DMS53 treated with DMSO at 0.1 percent for 48 hours (cell line): ENCODE results near the gene PARP6.

Experiments used
- DNase-seq: peaks from one replicate; lab custom pipeline; 2025; ENCODE audit not compliant: unreplicated experiment; lab: John Stamatoyannopoulos, UW

PARP6 gene

DNA sequence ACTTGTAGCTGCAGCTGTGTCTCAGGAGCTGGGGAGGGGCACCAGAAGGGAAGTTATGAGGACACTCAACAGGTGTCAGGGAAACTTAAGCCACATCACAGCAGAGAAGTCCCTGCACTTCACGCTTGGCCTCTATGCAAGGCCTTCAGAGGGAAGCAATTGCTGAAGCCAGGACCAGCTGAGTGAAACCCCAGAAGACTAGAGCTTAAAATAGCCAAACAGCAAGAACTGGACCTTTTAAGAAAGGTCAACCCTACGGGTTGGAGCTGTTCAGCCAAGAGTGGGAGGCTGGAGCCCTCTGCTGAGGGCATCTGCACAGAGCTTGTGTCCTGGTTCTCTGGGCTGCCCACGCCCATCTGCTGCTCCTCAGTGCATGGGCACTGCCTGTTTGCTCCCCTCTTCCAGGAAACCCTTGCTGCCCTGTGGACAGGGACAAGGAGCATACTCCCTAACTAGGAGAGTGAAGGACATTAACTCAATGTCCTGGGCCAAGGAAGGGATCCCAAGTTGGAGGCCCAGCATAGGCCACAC, 70.9 kb downstream of the PARP6 start:
- DNase-seq = no peak

DNA sequence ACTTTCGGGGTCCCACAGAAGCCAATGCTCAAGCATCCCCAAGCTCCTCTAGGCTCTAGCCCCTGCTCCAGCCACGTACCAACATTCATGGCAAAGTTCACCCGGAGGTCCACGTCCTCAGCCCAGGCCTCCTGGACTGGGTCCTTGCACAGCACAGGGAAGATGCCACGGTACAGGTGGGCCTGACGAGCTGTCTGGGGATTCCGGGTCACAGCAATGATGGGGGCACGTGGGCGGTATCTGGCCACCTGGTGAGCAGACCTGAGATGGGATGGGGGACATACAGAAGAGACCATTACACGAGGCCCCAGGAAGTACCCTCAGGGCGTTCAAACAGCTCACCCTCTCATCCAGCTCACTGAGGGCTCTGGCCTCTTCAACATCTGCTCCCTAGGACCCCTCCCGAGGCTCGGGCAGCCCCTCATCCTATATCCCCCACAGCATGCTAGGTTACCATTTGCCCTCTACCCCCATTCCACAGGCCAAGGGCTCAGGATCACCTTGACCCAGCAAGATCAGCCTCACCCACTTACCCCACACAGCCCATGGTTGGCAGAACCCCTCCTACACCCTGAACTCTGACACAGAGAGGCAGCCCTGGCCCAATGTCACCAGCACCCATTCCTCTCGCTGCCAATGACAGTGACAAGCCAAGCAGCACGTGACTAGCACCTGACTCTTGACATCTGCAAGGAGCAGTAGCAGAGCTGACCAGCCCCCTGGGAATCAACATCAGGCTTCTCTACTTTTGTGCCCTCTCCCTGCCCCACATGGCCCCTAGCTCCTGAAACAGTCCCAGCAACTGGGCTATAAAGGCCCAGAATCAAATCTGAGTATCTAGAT, 71.7 kb downstream of the PARP6 start:
- no peak for DNase-seq

DNA sequence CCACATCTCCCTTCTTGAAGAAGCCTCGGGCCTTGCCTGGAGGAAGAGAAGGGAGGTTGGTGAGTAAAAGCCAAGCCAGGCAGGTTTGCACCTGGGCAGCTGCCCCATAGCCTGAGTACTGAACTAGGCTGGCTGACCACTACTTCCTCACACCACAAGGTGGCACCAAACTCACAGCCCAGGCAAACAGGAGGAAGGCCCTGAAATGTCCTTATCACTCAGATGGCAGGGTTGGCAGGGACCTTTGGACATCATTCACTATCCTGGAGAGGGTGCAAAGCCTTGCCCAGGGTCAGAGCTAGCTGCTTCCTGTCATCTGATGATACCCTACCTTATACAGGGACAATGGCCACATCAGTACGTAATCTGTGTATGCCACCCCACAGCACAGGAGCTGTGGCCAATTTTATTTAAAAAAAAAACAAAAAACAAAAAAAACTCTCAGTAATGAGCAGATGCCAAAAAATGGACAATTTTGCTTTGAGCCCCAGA, 72.6 kb downstream of the PARP6 start:
- DNase-seq = peak; percentile 88

DNA sequence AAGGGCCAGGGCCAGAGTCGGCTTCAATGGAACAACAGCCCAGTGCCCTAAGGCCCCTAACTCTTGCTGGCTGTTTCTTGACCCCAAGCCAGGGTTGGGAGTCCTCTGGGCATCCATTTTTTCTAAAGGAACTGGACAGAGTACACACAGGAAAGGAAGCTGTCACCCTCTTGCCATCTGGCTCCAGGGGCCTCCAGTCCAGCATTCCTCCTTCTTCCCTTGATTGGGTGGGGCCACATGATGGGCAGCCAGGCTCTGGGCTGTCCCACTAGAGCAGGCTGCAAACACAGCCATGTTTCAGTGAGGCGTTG, 73.2 kb downstream of the PARP6 start:
- no peak for DNase-seq

DNA sequence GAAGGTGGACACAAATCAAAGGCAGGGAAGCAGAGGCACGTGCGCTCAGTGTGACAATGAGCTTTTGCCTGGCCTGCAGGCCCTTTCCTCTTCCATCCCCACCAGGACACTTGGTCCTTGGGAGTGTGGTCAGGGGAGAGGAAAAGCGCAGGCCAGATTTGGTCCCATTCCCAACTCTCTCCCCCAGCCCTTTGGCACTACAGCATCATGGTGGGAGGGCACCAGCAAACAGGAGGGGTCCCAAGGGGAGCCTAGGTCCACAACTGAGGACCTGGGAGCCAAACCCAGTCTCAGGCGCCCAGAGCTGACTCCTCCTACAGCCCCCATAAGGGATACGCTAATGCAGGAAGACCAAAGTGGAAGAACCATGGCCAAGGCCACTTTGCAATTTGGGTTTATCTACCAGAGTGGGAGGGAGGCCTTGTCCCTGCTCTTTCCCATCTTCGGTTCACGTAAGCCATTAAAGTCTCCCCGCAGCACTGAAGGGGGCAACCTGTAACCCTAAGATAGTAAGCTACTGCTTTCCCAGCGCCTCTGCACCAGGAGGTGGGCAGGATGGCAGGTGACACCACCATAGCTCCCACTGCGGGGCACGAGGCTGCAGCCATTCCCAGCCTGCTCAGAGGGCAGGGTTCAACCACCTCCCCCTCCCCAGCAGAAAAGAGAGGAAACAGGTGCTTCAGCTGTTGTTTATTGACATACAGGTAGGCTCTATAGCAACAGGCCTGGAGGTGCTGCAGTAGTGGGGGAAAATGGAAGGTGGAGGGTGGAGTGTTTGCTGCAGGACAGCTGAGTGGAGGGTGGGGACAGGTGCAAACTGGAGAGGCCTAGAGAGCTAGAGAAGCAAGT, 73.8 kb downstream of the PARP6 start:
- DNase-seq = peak; percentile 86

DNA sequence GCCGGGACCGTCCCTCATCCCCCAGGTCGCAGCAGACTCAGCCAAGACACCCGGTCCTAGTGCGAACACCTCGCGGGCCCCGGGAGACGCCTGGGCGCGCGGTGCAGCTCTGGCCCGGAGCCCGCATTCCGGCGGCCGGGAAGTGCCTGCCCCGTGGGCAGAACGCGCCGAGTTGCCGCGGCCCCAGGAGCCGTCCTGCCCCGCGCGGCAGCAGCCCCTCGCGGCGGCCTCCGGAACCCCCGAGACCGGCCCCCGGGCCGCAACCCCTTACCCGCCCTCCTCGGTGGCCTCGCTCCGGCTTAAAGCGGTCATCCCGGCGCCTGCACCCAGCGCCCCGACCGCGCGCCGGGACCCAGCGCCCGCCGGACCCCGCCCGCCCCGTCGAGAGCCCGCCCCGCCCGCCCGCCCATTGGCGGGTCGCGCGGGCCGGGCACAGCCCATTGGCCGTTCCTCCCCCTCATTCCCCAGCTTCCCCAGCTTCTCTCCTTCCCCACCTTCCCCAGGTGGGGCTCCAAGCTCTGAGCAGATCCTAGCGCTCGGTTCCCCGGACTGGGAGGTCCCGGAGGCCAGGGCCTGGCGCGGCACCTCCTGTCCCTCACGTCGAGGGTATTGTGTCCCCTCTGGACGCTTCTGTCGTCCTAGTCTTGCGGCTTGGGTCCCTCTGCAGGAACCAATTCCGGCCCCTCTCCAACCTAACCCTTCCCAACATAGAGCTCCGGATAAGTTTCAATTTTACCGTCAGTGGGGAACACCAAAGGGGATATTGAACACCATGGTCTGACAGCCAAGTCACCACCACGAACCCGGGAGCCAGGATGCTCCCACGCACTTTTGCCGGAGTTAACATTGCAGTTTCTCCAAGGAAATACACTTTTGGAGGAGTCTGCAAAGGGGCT, 74.6 kb downstream of the PARP6 start, which contains the start of gene GRAMD2A:
Gene GRAMD2A, minus strand, starts transcription at position 328 of the 896 bp plus-strand sequence.
- peak; percentile 43 for DNase-seq

DNA sequence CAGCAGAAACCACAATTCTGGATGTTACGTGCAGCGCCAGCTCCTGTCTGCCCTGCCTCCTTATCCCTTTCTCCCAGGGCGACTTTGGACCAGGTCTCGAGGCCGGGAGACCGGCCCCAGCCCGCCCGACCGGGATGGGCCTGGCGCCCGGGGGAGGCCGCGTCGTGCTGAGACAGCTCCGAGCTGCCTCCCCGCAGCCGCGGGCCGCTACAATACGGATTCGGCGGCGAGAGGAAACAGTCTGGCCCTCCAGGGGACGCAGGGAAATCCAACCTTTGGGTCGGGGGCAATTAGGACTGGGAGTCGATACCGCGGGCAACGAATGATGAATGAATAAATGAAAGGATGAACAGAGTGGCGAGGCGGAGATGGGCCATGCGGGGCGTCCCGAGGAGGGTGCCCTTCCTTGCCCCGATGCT, 75.3 kb downstream of the PARP6 start:
- DNase-seq = no peak

DNA sequence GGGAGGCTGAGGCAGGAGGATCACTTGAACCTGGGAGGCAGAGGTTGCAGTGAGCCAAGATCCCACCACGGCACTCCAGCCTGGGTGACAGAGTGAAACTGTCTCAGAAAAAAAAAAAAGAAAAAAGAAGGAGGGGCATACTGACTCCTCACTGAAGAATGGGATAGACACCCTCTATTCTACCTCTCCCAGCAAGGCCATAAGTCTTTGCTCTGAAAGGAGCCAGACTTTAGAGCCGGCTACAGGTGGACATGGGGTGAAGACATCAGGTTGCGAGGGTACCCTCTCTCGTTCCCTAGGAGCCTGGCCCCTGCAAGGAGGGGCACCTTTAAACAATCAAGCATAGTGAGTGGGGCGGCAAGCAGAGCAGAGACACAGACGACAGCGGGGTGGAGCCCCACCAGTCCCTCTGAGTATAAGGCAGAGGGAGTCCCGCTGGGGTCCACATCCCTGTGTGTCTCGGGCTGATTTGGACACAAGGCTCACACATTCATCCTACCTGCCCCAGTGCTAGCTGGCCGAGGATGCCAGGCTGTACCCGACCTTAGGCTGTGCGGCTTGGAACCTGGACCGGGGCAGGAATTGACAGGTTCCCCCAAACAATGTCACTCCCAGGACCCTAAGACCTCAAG, 75.8 kb downstream of the PARP6 start:
- no peak for DNase-seq

DNA sequence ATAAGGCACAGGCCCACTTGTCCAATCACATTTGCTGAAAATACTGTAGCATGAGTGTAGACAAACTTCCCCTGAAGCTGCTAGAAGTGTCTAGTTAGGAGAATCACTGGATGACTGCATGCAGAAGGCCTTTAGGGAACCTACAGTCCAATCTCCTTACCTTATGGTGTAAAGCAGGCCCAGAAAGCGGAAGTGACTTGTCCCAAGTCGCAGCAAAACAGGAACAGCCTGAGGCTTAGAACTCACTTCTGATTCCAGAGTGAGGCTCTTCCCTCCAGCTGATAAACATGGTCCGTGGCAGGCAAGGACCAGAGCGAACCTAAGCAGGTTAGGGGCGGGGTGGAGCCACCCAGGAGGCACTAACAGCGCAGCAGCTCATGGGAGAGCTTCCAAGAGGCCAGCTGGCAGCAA, 77.2 kb downstream of the PARP6 start:
- no peak for DNase-seq

DNA sequence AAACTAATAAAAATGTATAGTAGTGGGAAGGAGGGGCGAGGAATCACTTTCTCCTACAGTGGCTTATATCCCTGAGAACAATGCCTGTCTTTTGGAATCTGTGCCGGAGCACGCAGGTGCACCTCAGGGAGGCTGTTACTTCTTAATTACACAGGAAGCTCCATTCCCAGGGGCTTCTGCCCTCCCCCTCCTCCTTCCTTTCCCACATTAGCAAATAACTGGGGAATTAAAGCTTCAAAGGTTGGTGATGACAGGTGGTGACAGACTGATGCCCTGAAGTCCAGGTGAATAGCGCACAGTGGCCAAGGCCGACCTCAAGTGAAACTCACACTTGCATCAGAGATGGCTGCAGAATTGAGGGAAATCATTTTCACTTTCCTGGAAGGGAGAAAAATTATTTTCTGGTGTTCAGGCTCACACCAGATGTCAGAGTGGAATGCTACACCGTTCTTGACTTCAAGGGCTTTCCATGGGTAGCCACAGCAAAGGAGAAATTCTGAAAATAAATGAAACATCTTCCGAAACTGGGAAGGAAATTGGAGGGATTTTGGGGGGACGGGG, 78.4 kb downstream of the PARP6 start:
- DNase-seq = no peak

DNA sequence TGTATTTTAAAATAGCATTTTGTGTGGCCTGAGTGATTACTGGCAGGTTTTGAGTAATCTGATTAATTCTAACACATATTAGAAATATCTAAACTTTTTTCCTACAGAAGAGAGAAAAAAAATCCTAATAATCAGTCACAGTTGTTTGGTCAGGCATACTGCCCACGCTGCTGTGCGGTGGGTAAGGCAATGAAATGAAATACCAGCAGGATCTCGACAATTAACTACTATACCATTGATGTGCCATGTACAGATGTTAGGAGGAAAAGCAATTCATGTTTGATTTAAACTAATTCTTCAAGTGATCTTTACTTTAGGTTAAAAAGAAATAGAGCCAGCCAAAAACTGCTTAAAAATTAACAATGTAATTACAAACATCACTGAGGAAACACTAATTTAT, 79.9 kb downstream of the PARP6 start:
- no peak for DNase-seq
